ENCODE measurements around the gene GNPTG. TPM values are rescaled to one million over a fixed set of nuclear protein-coding genes. Genes with fewer than 3 reads are reported as not detected.

GNPTG gene
- total and polyA plus RNA-seq, 9 of the 15 experiments (the other 6 are each of a cell fraction or from before 2014, with no cell fraction given): 0.69 to 33.3 (median 13.6) TPM

- TF ChIP-seq SLC30A9 (CRISPR knock-in tag; IDR thresholded peaks at IDR 0.05) (no peak), FOS (IDR thresholded peaks at IDR 0.05; ENCODE audit: extremely low read depth, insufficient read length) (peak; percentile 66), HCFC1 (IDR thresholded peaks at IDR 0.05; ENCODE audit: low read depth, low read length) (peak; percentile 88), ID3 (CRISPR knock-in tag; IDR thresholded peaks at IDR 0.05) (no peak), ID3 (tag; IDR thresholded peaks at IDR 0.05) (peak; percentile 86), ZBTB7A (IDR thresholded peaks at IDR 0.05; ENCODE audit: borderline replicate concordance, control insufficient read depth, low read depth, low read length) (peak; percentile 68; the same call in 1 of the 2 replicates), HMG20A (CRISPR knock-in tag; conservative IDR thresholded peaks at IDR 0.05) (no peak), MAZ (CRISPR knock-in tag; conservative IDR thresholded peaks at IDR 0.05 in 1 of 2, IDR thresholded peaks at IDR 0.05 in 1 of 2) (peak; percentile 31 to 90; a peak in 3 of 4 replicates), RCOR1 (IDR thresholded peaks at IDR 0.05; ENCODE audit: borderline replicate concordance in 1 of 2, low read depth in 2 of 2, low read length in 2 of 2) (peak in 1 of 2 experiments; percentile 81; a peak in 1 of 4 replicates), POLR2A (conservative IDR thresholded peaks at IDR 0.05) (peak; percentile 29; the same call in 1 of the 2 replicates), TFAP4 (CRISPR knock-in tag; IDR thresholded peaks at IDR 0.05; ENCODE audit: borderline replicate concordance) (peak; percentile 44; the same call in 1 of the 2 replicates), DEAF1 (CRISPR knock-in tag; IDR thresholded peaks at IDR 0.05) (no peak), NFYB (IDR thresholded peaks at IDR 0.05; ENCODE audit: extremely low read depth, insufficient read length) (no peak), ZNF592 (IDR thresholded peaks at IDR 0.05) (no peak), SNAPC5 (CRISPR knock-in tag; IDR thresholded peaks at IDR 0.05) (no peak), RHOXF2B (CRISPR knock-in tag; conservative IDR thresholded peaks at IDR 0.05) (no peak), BHLHE40 (IDR thresholded peaks at IDR 0.05; ENCODE audit: low read length) (peak; percentile 96), GABPB2 (CRISPR knock-in tag; conservative IDR thresholded peaks at IDR 0.05) (no peak), ZNF445 (CRISPR knock-in tag; IDR thresholded peaks at IDR 0.05; ENCODE audit: low read depth) (no peak), PCBP2 (IDR thresholded peaks at IDR 0.05; ENCODE audit: low read depth, low read length, poor library complexity, severe bottlenecking) (no peak), ZNF551 (CRISPR knock-in tag; IDR thresholded peaks at IDR 0.05) (no peak)
These were observed at the start of gene GNPTG, which contains the start of gene TSR3 (continued) for GRCh38 chr16:1351582-1352362.
